Stimulated activated CD4-positive, alpha-beta T cell treated with anti-CD3 and anti-CD28 coated beads, TNF-alpha, amount 100 ng/mL, for 24 hours (primary cell): Measurements from ENCODE around the gene CYP4V2.
"Not testable (repeated sequence)": the region's sequence is repeated elsewhere in the genome, so short reads cannot be mapped to it uniquely, and the experiment has no call there.

ENCODE experiments used
- DNase-seq, 3 experiments: peaks; one replicate each; pipeline ENCODE4 v3.0.0-alpha.2; 2020; ENCODE audit warnings: low read depth in 3 of 3

The CYP4V2 gene

DNA sequence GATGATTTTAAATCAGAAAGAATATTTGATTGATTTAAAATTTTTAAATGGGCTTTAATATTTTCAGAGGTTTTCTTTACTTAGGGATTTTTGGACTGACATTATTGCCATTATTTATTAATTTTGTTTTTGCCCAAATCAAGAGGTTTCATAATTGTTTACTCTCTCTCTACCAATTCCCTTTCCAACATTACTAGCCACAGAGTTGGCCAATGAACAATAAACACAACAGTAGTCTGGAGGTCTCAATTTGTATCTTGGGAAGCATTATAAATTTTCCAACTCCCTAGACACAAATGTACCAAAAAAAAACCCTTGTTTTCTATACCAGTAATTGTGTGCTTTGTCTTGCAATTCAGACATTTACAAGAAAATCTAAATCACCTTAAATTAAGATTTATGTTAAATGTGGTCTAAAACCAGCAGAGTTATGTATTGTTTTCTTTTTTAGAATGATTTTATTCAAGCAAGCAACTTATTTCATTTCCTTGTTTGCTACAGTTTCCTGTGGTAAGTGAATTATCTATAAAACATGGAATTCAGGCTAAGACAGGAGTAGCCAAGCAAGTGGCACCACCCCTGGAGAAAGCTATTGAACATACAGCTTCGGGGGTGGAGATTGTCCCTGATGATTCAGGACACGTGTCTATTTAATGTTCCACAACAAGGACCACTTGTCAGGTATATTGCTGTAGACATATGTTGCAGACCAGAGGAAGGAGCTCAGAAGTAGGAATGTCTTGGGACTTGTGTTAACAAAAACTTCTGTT is 36.6 kb downstream of the CYP4V2 start:
- DNase-seq, result no peak

DNA sequence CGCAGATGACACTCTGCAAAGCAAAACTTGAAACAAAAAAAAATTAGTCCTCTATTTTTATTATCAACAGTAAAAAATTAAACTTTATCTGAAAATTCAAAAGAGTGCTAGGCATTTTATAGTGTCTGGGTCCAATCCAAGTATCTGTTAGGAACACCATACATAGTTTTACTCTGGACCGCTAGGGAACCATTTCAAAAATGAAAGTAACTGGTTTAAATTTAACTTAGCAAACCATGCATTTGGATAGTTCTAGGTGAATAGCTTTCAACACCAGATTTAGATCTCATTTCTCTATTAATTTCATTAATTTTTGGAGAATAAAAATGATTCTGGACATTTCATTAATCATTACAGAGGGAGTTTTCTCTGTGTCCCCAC is 37.1 kb downstream of the CYP4V2 start:
- no peak for DNase-seq

DNA sequence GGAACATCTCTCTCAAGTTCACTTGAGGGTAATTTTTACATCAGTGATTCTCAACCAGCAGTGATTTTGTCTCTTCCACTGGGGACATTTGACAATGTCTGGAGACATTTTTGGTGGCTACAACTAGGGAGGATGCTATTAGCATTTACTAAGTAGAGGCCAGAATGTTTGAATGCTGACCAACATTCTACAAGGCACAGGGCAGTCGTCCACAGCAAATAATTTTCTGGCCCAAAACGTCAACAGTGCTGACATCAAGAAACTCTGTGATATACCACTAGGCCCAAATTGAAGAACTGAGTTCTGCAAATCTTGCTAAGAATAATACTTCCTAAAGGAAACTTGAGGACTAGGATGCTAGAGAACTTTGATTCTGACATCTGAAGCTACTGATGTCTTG is 43.0 kb downstream of the CYP4V2 start:
- DNase-seq, result no peak

DNA sequence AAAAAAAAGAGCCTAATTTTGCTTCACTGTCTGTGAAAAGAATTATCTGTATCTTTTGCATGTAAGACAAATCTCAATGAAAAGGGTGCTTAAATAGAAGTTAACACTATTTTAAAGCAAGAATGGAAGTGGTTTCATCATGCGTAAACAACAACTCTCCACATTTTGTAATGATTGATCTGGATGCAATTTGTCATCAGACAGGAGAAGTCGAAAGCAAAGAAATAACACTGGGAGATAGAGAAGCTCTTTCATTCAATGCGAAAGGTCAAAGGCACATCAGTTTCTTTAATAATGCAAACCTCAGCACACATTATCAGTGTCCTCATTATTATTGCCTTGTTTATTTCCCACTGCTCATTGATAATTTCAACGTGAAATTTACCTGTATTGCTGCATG is 44.8 kb downstream of the CYP4V2 start:
- DNase-seq, result no peak

DNA sequence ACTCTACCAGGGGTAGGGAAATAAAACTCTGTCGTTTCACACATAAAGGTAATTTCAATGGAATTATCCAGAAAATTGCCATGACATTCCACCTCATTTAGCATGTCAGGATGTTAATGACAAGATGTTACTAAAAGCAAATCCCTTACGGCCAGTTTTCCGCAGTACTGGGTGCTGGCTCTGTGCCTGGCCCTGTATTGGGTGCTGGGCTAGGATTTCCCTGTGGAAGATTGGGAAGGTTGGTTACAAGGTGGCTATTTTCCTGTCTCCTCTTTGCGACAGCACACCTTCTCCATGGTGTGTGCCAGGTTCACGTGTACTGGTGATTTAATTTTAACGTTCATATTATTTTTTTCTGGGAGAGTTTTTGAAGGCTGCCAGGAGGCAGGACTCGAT is 49.1 kb downstream of the CYP4V2 start:
- no peak for DNase-seq

DNA sequence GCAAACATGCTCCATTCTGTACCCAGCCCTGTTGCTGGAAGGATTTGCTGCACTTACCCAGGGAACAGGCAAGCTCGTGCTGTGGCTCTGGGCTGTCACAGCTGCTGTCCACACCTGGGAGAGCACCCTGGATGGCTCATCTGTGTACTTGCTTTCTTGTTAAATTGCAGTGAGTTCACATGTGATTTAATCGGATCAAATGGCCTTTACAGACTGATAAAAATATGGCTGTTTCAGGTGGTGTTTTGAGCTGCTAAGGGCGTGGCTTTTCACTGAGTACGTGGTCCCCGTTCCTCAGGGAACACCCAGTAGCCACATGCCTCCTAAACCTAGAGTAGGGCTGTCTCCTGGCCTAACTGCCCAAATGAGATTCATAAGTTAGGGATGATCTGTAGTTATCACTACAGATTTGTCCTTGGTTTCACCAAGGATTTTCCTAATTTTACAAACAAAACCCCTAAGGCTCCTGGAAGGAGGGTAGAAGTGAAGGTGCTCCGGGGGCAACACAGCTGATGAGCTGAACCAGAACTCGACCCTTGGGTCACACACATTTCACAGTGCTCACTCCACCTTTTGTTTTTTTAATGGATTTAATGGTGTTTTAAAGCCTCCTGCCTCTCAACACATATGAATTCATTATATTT is 49.6 kb downstream of the CYP4V2 start:
- DNase-seq, result no peak

DNA sequence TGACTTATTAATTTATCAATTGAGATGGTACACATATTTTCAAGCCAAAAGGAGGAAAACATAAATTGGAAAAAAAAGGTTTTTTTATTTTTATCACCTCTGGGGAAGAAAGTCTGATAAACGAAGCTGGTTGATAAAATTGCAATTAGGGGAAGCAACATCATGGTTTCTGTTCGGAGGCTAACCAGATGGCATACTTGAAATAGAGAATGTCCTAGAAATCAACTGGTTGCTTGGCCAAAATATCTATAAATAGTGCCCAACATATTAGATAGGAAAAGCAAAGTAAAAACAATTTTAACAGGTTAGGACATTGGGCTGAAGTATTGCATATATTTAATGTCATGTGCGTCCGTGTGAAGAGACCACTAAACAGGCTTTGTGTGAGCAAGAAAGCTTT is 50.2 kb downstream of the CYP4V2 start:
- DNase-seq, result no peak

DNA sequence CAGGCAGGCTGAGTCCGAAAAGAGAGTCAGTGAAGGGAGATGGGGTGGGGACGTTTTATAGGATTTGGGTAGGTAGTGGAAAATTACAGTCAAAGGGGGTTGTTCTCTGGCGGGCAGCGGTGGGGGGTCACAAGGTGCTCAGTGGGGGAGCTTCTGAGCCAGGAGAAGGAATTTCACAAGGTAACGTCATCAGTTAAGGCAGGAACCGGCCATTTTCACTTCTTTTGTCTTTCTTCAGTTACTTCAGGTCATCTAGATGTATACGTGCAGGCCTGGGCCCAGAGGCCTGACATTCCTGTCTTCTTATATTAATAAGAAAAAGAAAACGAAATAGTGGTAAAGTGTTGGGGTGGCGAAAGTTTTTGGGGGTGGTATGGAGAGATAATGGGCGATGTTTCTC is 50.7 kb downstream of the CYP4V2 start:
- DNase-seq, result not testable (repeated sequence)

DNA sequence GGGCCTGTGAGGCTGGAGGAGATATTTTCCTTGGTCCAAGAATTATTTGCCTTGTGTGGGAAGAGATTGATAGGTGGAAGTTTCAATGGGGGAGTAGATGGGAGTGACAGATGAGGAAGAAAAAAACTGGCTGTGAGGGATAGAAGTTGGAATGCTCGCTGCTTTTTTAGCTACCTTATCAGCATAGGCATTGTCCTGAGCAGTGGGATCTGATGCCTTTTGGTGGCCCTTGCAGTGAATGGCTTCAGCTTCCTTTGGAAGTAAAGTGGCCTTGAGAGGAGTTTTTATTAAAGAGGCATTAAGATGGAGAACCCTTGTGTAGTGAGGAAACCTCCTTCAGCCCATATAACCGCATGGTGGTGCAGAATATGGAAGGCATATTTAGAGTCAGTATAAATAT is 52.0 kb downstream of the CYP4V2 start:
- DNase-seq, result no peak

DNA sequence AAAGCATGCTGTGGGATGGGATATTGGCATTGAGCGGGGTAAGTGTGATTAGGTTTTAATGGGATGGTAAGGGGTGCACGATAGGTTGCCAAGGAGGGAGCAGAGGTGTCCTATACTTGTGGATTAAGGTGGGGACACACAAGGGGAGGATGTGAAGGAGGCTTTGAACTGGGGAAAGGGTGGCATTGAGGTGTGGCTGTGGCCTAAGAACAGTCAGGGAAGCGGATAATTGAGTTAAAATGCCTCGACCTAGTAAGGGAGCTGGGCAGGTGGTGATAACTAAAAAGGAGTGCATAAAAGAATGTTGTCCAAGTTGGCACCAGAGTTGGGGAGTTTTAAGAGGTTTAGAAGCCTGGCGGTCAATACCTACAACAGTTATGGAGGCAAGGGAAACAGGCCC is 53.5 kb downstream of the CYP4V2 start:
- DNase-seq, result no peak

DNA sequence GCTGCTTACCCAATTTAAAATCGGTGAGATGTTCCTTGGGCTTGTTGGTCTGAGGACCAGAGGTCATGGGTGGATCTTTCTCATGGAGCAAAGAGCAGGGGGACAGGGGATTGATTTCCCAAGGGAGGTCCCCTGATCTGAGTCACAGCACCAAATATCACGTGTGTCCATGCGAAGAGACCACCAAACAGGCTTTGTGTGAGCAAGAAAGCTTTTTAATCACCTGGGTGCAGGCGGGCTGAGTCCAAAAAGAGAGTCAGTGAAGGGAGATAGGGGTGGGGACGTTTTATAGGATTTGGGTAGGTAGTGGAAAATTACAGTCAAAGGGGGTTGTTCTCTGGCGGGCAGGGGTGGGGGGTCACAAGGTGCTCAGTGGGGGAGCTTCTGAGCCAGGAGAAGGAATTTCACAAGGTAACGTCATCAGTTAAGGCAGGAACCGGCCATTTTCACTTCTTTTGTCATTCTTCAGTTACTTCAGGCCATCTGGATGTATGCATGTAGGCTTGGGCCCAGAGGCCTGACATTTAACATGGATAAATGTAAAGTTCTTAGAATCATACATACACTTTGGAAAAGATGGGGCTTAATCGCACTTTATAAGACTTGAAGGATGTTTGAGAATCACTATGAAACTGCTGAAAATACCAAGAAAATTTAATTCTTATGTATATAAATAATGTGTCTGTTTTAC is 55.8 kb downstream of the CYP4V2 start:
- not testable (repeated sequence) for DNase-seq

DNA sequence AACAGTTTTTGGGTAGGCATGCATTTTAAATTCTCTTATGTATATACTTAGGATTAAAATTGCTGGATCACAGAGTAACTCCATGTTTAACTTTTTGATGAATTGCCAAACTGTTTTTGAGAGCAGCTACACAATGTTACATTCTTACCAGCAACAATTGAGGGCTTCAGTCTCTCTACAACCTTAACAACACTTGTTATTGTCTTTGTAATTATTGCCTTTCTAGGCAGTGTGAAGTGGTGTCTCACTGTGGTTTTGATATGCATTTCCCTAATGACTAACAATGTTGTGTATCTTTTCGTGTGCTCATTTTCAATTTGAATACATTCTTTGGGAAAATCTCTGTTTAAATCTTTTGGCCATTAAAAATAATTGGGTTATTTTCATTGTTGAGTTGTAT is 57.3 kb downstream of the CYP4V2 start:
- no peak for DNase-seq

DNA sequence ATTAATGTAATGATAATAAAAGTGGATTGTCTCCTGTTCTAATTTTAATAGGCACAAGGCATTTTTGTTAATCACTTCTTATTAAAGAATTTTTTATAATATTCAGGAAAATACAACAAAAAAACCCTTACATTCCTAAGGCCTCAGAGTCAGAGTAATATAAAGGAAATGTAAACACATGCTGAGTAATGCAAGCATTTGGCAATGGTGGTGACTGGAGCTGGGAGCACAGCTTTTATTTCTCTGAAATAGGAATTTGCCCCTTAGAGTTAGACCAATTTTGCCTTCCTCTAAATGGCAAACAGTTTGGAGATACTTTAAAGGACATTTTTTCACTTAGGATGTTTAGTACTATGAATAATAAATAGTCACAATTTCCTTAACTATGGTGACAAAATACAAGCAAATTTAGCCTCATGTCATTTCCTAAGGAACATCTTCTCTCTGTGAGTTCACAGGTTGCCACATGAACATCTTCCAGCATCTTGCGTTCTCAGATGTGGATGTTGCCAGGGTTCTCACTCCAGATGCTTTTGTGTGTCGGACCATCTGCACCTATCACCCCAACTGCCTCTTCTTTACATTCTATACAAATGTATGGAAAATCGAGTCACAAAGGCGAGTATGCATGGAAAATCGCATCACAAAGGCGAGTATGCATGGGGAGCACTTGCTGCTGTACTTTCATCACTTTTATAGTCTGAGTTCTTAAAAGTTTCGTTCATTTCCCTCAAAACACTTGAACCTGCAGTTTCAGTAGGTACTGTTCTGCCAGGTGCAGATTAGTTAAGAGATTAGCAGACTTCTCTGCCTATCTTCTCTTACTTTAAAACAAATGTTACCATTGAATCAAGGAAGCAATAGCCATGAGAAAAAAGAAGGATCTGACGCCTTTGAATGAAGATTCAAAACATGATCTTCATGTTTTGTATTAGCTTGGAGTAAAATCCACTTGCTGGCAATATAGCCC is 58.7 kb downstream of the CYP4V2 start:
- DNase-seq, result no peak

DNA sequence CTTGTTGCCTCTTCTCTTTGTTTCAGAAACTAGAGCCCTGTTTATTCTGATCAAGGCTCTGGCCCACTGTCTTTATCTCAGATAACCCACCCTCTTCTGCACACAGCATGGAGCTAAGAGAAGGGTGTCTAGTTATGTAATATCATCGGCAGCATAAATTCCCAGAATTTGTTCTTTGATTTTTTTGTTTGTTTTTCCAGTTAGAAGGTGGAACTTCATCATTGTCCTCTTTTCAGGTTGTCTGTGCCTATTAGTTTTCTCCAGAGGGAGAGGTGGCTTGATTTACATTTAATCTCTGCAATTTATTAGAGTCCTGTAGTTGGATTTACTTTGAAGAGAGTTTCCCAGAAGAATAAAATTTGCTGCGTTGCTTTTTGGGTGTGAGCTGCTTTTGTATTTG is 59.4 kb downstream of the CYP4V2 start:
- no peak for DNase-seq

DNA sequence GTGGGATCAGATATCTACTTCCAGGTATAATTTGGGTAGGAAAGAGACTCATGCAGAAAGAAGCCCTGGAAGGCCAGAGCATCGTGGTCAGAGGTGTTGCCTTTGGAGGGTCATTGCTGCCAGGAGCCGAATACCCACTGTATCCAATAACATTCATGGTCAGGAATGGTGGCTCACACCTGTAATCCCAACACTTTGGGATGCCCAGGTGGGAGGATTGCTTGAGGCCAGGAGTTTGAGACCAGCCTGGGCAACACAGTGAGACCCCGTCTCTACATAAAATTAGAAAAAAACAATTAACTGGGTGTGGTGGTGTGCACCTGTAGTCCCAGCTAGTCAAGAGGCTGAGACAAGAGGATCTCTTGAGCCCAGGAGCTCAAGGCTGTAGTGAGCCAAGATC is 63.8 kb downstream of the CYP4V2 start:
- no peak for DNase-seq

DNA sequence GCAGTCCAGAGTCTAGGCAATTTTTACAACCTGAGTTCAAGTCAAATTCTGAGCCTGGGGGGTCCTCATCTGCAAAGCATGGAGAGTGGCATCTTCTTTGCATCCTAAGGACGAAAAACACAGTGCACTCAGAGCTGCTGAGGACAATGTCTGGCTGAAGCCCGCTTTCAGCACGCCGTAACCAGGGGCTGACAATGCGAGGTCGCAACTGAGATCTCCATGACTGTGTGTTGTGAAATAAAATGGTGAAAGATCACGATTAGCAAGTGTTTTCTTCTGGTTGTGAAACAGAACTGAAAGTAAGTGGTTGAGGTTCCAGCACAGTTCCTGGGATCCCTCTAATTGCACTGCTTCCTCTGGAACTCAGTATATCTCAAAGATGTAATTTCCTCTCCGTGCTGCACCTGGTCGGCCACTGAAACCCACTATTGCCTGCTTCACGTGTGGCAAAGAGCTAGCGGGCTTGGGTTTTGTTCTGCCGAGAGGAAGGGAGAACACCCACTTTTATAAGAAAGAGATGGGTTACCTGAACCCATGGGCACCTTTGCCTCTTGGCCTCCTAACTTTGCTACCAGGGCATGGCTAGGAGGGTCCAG is 66.9 kb downstream of the CYP4V2 start:
- no peak for DNase-seq

DNA sequence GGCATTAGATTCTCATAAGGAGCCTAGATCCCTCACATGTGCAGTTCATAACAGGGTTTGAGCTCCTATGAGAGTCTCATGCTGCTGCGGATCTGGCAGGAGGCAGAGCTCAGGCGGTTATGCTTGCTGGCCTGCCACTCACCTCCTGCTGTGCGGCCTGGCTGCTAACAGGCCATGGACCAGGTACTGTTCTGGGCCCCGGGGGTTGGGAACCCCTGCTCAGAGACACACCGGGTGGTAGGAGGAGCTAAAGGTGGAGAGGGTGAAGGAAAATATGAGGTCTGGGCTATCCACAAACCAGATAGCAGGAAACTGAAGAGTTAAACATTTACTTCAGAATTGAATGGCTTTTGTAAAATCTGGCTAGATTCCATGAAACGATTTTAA is 68.7 kb downstream of the CYP4V2 start:
- no peak for DNase-seq
